Glomerular endothelial cell (primary cell): ENCODE measurements around the gene RNF7. TPM values are rescaled to one million over a fixed set of nuclear protein-coding genes. Genes with fewer than 3 reads are reported as not detected.
"Not testable (repeated sequence)": the region's sequence is repeated elsewhere in the genome, so short reads cannot be mapped to it uniquely, and the experiment has no call there.

Experiments used
- DNase-seq: peaks from one replicate; pipeline ENCODE4 v3.0.0-alpha.2; 2011; ENCODE audit warnings: low read depth, low spot score; ENCODE audit errors: extremely low read depth
- total RNA-seq: library from RNA; depleted of rRNA; stranded (reverse); fragments of >200 nt; gene quantifications from 2 replicates; pipeline ENCODE4 v1.2.3, GENCODE V29; 2015

Gene RNF7
- total RNA-seq, 1 donor from 2014 or later = 110 TPM

GRCh38 chr3:141777957-141778813 lies 40.1 kb downstream of the RNF7 start:
- DNase-seq = no peak

- DNase-seq = no peak
Measured at GRCh38 chr3:141779667-141780066, 41.6 kb downstream of the RNF7 start.

- peak; percentile 16 for DNase-seq
Measured at GRCh38 chr3:141782386-141782932, 44.4 kb downstream of the RNF7 start.

- DNase-seq = no peak
Measured at GRCh38 chr3:141783632-141784031, 45.5 kb downstream of the RNF7 start.

GRCh38 chr3:141784096-141784495 lies 46.0 kb downstream of the RNF7 start:
- no peak for DNase-seq

DNA sequence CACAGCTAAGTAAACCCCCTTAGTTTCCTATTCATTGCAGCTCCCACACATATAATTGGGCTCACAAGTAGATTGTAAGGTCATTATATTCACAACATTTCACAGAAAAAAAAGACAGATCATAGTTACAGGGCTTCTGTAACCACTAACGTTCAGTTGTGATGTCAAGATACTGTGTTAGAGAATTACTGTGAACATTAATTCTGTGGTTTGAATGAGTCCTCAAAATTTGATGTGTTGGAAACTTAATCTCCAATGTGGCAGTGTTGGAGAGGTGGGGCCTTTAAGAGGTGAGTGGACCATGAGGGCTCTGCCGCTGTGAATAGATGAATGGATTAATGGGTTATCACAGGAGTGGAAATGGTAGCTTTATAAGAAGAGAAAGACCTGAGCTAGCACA lies 46.4 kb downstream of the RNF7 start:
- DNase-seq = no peak

GRCh38 chr3:141788149-141788548 lies 50.1 kb downstream of the RNF7 start:
- DNase-seq = no peak

GRCh38 chr3:141788750-141789149 lies 50.7 kb downstream of the RNF7 start:
- not testable (repeated sequence) for DNase-seq

- DNase-seq = no peak
Measured at GRCh38 chr3:141789281-141789680, 51.2 kb downstream of the RNF7 start.

DNA sequence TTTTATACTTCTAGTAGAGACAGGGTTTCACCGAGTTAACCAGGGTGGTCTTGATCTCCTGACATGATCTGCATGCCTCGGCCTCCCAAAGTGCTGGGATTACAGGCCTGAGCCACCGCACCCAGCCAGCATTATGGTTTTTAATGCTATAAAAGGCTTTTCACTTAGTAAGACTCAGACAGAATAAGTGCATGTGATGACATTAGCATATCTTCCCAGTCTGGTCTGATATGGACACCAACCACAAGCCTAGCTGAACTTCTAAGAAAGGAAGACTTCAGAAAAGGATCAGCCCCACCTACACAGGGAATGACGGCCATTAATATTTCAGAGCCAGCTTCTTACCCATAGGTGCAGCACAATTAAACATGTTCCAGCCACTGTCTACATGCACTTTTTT lies 52.1 kb downstream of the RNF7 start:
- no peak for DNase-seq

GRCh38 chr3:141792495-141792894 lies 54.4 kb downstream of the RNF7 start:
- DNase-seq = no peak

DNA sequence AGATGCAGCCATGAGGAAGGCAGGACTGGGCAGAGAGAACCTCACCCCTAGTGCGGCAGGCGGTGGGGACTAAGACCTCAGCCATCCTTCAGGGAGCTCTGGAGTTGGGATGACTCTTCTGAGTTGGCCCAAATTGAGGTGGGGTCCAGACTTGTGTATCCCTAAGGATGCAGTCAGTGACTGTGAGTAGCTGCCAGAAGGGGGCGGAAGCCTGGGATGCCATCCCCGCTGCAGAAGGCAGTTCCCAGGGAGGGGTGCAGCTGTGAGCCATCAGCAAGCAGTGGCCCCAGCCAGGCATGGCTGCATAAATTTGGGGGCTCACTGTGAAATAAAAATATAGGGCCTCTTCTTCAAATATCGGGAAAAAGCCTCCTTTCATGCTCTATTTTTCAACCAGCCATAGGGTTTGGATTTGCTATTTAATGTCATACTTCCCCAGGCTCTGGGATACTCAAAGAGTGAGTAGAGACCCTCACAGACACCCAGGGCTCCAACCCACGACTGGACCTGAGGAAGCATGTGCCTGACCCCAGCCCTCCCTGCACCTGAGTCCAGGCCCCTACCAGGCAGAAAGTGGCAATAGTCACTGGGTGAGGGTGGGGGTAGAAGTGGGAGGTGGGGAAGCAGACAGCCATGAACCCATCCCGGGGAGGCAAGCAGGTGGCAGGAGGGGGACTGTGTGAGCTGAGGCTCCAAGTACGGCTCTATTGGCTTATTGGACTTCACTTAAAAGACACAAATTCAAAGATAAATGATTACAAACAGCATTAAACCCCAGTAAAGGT lies 55.6 kb downstream of the RNF7 start:
- DNase-seq = no peak

GRCh38 chr3:141795276-141795675 lies 57.2 kb downstream of the RNF7 start:
- no peak for DNase-seq

DNA sequence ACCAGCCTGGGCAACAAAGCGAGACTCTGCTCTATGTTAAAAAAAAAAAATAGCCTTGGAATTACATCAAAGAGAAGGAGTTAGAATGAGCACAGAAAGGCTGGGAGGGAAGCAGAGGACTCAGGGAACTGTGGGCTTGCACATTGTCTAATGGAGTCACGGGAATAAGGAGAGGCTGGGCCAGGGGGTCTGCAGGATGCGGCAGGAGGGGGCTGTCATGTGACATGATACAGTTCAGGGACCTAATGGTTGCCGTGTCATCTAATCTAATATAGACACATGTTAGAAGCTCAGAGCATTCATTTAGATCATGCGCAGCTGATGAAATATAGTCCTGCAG lies 57.6 kb downstream of the RNF7 start:
- no peak for DNase-seq

DNA sequence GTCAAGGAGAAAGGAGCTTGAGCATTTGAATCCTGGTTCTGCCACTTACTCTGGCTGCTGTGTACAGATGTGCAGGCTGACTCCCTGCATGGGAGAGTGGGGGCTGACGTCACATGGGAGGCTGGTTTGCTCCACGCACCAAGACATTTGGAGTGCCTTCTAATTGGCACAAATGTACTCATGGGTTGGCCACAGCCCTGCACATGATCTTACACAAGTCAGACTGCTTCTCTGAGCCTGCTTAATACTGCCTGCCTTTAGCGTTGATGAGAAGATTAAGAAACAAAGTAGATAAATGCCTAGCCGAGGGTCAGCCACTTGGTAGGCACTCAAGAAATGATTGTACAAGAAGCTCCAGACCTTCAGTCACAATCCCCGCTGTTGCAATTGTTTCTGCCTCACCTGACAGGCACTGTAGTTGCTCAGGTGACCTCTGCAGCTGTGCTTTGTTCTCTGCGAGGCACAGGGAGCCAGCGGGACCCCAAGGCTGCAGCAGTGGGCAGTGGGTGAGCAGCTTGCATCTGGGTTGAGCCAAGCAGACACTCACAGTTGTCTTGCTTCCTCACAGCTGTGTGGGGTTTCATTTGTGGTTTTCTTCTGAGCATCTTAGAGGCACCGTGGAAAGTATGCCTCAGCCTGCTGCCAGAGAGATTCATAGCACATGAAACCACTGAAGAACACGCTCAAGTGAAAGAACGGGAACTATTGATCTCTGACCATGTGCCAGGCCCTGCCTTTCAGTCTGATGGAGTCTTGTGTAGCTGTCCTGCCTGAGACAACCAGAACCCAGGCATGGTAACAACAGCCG lies 58.2 kb downstream of the RNF7 start:
- no peak for DNase-seq

Other genes starting within 250 kb of the RNF7 start
- not detected in 2 replicates for gene GRK7, start 25.1 kb downstream of the RNF7 start, total RNA-seq
- 191 and 232 TPM in 2 replicates for gene ATP1B3, start 138.3 kb downstream of the RNF7 start, total RNA-seq